Upper lobe of right lung (tissue), 1 donor: ENCODE data around the gene TMPO. TPM values are rescaled to one million over a fixed set of nuclear protein-coding genes. Genes with fewer than 3 reads are reported as not detected.
A peak's percentile ranks its signal among the peaks of the same experiment; 100 is the strongest.
"Not testable (repeated sequence)": the region's sequence is repeated elsewhere in the genome, so short reads cannot be mapped to it uniquely, and the experiment has no call there.

ENCODE experiments used
- ATAC-seq: fragments of 200-7000 bp; cut with Tn5 transposase; one replicate; pipeline ENCODE4 v1.9.1; 2020; ENCODE audit warnings: mild to moderate bottlenecking, moderate library complexity
- DNase-seq: peaks from one replicate; pipeline ENCODE4 v3.0.0-alpha.2; 2020
- H3K27ac ChIP-seq: fragments of 200-600 bp; one replicate; pipeline ENCODE4 v1.8.0; 2022
- H3K27me3 ChIP-seq: fragments of 200-600 bp; one replicate; pipeline ENCODE4 v1.8.0; 2022; ENCODE audit warnings: mild to moderate bottlenecking
- H3K36me3 ChIP-seq: fragments of 200-600 bp; one replicate; pipeline ENCODE4 v1.8.0; 2022
- H3K4me1 ChIP-seq: fragments of 200-600 bp; one replicate; pipeline ENCODE4 v1.8.0; 2022
- H3K4me3 ChIP-seq: fragments of 200-600 bp; one replicate; pipeline ENCODE4 v1.8.0; 2022; ENCODE audit warnings: mild to moderate bottlenecking
- H3K9me3 ChIP-seq: fragments of 200-600 bp; one replicate; pipeline ENCODE4 v1.8.0; 2022
- CTCF ChIP-seq: fragments of 200-600 bp; IDR thresholded peaks from one replicate; pipeline ENCODE4 v1.8.0; 2022; ENCODE audit warnings: antibody characterized with exemption
- intact Hi-C: fragments of 100-400 bp; cut with DNase I; formaldehyde crosslinking; loops from one replicate; pipeline ENCODE4 v1.11.0; 2022
- total RNA-seq: library from RNA; stranded (reverse); fragmentation: NEBNext Ultra II Directional; extraction: Animal tissue kit (Norgen Biotek cat#: 25700); gene quantifications from one replicate; pipeline ENCODE4 v1.2.1, GENCODE V29; 2021
- donor health status: DM: no; HTN: yes; CAD: no; lungs with severe emphysema.

Gene TMPO
- total RNA-seq, 1 donor from 2014 or later: 63.1 TPM

GRCh38 chr12:98595243-98595988 is 80.0 kb downstream of the TMPO start:
- Histone ChIP-seq H3K27me3 (no peaks in the 10 kb centered on the region), H3K4me1 (peaks cover 18% of the 10 kb centered on the region), H3K4me3 (peak overlapping the region; percentile 98), H3K27ac (peak overlapping the region; percentile 20), H3K9me3 (no peaks in the 10 kb centered on the region), H3K36me3 (peaks cover 48% of the 10 kb centered on the region)
- no peak for TF ChIP-seq CTCF
- intact Hi-C loops: no loop called here
- DNase-seq (no peak), ATAC-seq (no peak)

DNA sequence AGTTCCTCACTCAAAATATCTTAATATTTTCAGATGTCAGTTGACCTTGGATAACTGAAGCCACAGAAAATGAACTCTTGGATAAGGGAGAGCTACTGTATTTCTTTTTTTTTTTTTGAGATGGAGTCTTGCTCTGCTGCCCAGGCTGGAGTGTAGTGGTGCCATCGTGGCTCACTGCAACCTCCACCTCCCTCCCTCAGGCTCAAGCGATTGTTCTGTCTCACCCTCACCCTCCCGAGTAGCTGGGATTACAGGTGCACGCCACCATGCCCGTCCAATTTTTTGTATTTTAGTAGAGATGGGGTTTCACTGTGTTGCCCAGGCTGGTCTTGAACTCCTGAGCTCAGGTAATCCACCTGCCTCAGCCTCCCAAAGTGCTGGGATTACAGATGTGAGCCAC is 81.9 kb downstream of the TMPO start:
- ATAC-seq, H3K27ac ChIP-seq, intact Hi-C loops, H3K9me3 ChIP-seq, DNase-seq, H3K4me3 ChIP-seq, H3K27me3 ChIP-seq: not testable (repeated sequence)
- Histone ChIP-seq H3K36me3 (peaks cover 67% of the 10 kb centered on the region), H3K4me1 (peaks cover 18% of the 10 kb centered on the region)

Other genes with a start within 250 kb of the TMPO start
- 355 TPM for gene SLC25A3, start 78.1 kb downstream of the TMPO start, total RNA-seq
- gene IKBIP, start 129.2 kb downstream of the TMPO start, total RNA-seq: 15.2 TPM
- 23.4 TPM for gene APAF1, start 129.7 kb downstream of the TMPO start, total RNA-seq